OCI-LY7 (cell line): ENCODE results near the gene ZNF574.

Experiments used
- CTCF ChIP-seq: fragments of 200-600 bp; sonication (generic); conservative IDR thresholded peaks from 2 replicates; pipeline ENCODE4 v1.5.1; 2014; ENCODE audit warnings: mild to moderate bottlenecking, antibody characterized with exemption, low read length, moderate library complexity, mixed read lengths
- EZH2phosphoT487 ChIP-seq: fragments of 200-600 bp; sonication (generic); IDR thresholded peaks from 2 replicates; pipeline ENCODE4 v1.6.1; 2018; ENCODE audit warnings: low read depth, borderline replicate concordance, mild to moderate bottlenecking, mixed run types, antibody characterized with exemption, low read length, moderate library complexity, mixed read lengths

- TF ChIP-seq CTCF, result no peak
- TF ChIP-seq EZH2phosphoT487, result no peak
Measured at GRCh38 chr19:42033413-42033812, 42.6 kb upstream of the ZNF574 start.
